Neural progenitor cell (in vitro differentiated cells): Measurements from ENCODE around the gene SEMA5B. TPM values are rescaled to one million over a fixed set of nuclear protein-coding genes. Genes with fewer than 3 reads are reported as not detected.

Experiments used
- DNase-seq: peaks from one replicate; pipeline ENCODE4 v3.0.0-alpha.2; 2016; ENCODE audit warnings: low spot score
- H2AFZ ChIP-seq: fragments of 200-600 bp; sonication (generic); replicated peaks from 2 replicates; pipeline ENCODE4 v1.6.1; 2016; ENCODE audit warnings: antibody characterized with exemption
- H3F3A ChIP-seq: fragments of 200-600 bp; sonication (generic); 2 replicates; pipeline ENCODE4 v1.6.1; 2016; ENCODE audit warnings: antibody characterized with exemption, low read depth
- H3K27ac ChIP-seq: fragments of 200-600 bp; sonication (generic); 2 replicates; pipeline ENCODE4 v1.5.1; 2016; ENCODE audit warnings: mild to moderate bottlenecking
- H3K27me3 ChIP-seq: fragments of 200-600 bp; sonication (generic); 2 replicates; pipeline ENCODE4 v1.6.1; 2016; ENCODE audit warnings: mild to moderate bottlenecking, moderate library complexity
- H3K36me3 ChIP-seq: fragments of 200-600 bp; sonication (generic); 2 replicates; pipeline ENCODE4 v1.5.1; 2016
- H3K4me1 ChIP-seq: fragments of 200-600 bp; sonication (generic); 2 replicates; pipeline ENCODE4 v1.6.1; 2016; ENCODE audit warnings: mixed run types
- H3K4me2 ChIP-seq: fragments of 200-600 bp; sonication (generic); 2 replicates; pipeline ENCODE4 v1.6.1; 2016
- H3K4me3 ChIP-seq: fragments of 200-600 bp; sonication (generic); 2 replicates; pipeline ENCODE4 v1.5.1; 2016
- H3K79me2 ChIP-seq: fragments of 200-600 bp; sonication (generic); 2 replicates; pipeline ENCODE4 v1.6.1; 2016; ENCODE audit warnings: low read depth
- H3K9ac ChIP-seq: fragments of 200-600 bp; sonication (generic); 2 replicates; pipeline ENCODE4 v1.6.1; 2016
- H3K9me3 ChIP-seq: fragments of 200-600 bp; sonication (generic); 2 replicates; pipeline ENCODE4 v1.5.1; 2016; ENCODE audit warnings: low read depth
- H4K20me1 ChIP-seq: fragments of 200-600 bp; sonication (generic); 2 replicates; pipeline ENCODE4 v1.6.1; 2016; ENCODE audit warnings: low read depth
- H3K27ac Mint-ChIP-seq: 3 replicates; pipeline ENCODE4 v1.8.0; 2021; ENCODE audit warnings: mixed read lengths
- H3K27me3 Mint-ChIP-seq: 2 replicates; pipeline ENCODE4 v1.8.0; 2022; ENCODE audit warnings: low read depth, mild to moderate bottlenecking, inconsistent platforms, moderate library complexity, mixed read lengths; ENCODE audit not compliant: insufficient read depth
- H3K36me3 Mint-ChIP-seq: 3 replicates; pipeline ENCODE4 v1.8.0; 2021; ENCODE audit warnings: mixed read lengths
- H3K4me1 Mint-ChIP-seq: 3 replicates; pipeline ENCODE4 v1.8.0; 2021; ENCODE audit warnings: mixed read lengths
- H3K4me3 Mint-ChIP-seq: 3 replicates; pipeline ENCODE4 v1.8.0; 2021; ENCODE audit warnings: mild to moderate bottlenecking, moderate library complexity, mixed read lengths
- H3K9me3 Mint-ChIP-seq: 3 replicates; pipeline ENCODE4 v1.8.0; 2020; ENCODE audit warnings: mixed read lengths
- EZH2 ChIP-seq: fragments of 200-600 bp; sonication (generic); IDR thresholded peaks from 2 replicates; pipeline ENCODE4 v1.6.1; 2017; ENCODE audit warnings: antibody characterized with exemption, mild to moderate bottlenecking, moderate library complexity
- EZH2phosphoT487 ChIP-seq: fragments of 200-600 bp; sonication (generic); IDR thresholded peaks from 2 replicates; pipeline ENCODE4 v1.6.1; 2017; ENCODE audit warnings: antibody characterized with exemption
- total RNA-seq: library from RNA; depleted of rRNA; stranded (reverse); fragments of >200 nt; gene quantifications from 2 replicates; pipeline ENCODE4 v1.2.3, GENCODE V29; 2015; ENCODE audit warnings: low replicate concordance
- TF ChIP-seq, protein P1 (sequence below): fragments of 200-600 bp; sonication (generic); IDR thresholded peaks from 2 replicates; pipeline ENCODE4 v1.5.1; 2017; ENCODE audit warnings: antibody characterized with exemption, mild to moderate bottlenecking

Gene SEMA5B
- total RNA-seq, 1 donor from 2014 or later, result 10.1 TPM

DNA sequence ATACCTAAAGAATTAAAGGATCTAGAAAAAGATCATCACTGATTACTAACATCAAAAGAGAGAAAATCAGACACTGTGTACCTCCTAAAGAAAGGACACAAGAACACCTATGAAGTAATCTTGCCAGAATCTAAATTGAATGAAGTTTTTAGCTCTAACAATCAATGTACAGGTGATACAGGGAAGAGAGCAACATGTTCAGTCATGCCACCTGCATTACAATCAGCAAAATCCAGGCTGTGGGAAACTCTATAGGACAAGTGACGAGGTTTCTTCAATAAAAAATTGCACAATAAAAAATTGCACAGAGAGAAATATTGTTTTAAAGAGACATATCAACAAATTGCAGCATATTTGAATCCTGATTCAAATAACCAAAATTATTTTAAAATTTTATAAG, 93.3 kb downstream of the SEMA5B start:
- Histone ChIP-seq H3F3A (no peaks in the 10 kb centered on the region), H3K27ac (no peak overlapping the region), H4K20me1 (no peaks in the 10 kb centered on the region), H3K4me2 (no peak overlapping the region), H3K36me3 (no peaks in the 10 kb centered on the region), H3K79me2 (no peaks in the 10 kb centered on the region), H3K9me3 (no peaks in the 10 kb centered on the region), H3K4me1 (no peaks in the 10 kb centered on the region), H2AFZ (no peak overlapping the region), H3K9ac (no peak overlapping the region), H3K4me3 (no peak overlapping the region), H3K27me3 (no peaks in the 10 kb centered on the region)
- Mint-ChIP-seq H3K4me3 (no peak overlapping the region), H3K36me3 (peaks cover 10% of the 10 kb centered on the region), H3K9me3 (no peaks in the 10 kb centered on the region), H3K4me1 (peaks cover 13% of the 10 kb centered on the region), H3K27me3 (no peaks in the 10 kb centered on the region), H3K27ac (no peak overlapping the region)
- TF ChIP-seq, protein P1, sequence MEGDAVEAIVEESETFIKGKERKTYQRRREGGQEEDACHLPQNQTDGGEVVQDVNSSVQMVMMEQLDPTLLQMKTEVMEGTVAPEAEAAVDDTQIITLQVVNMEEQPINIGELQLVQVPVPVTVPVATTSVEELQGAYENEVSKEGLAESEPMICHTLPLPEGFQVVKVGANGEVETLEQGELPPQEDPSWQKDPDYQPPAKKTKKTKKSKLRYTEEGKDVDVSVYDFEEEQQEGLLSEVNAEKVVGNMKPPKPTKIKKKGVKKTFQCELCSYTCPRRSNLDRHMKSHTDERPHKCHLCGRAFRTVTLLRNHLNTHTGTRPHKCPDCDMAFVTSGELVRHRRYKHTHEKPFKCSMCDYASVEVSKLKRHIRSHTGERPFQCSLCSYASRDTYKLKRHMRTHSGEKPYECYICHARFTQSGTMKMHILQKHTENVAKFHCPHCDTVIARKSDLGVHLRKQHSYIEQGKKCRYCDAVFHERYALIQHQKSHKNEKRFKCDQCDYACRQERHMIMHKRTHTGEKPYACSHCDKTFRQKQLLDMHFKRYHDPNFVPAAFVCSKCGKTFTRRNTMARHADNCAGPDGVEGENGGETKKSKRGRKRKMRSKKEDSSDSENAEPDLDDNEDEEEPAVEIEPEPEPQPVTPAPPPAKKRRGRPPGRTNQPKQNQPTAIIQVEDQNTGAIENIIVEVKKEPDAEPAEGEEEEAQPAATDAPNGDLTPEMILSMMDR, result no peak
- TF ChIP-seq EZH2, result no peak
- no peak for TF ChIP-seq EZH2phosphoT487
- no peak for DNase-seq

DNA sequence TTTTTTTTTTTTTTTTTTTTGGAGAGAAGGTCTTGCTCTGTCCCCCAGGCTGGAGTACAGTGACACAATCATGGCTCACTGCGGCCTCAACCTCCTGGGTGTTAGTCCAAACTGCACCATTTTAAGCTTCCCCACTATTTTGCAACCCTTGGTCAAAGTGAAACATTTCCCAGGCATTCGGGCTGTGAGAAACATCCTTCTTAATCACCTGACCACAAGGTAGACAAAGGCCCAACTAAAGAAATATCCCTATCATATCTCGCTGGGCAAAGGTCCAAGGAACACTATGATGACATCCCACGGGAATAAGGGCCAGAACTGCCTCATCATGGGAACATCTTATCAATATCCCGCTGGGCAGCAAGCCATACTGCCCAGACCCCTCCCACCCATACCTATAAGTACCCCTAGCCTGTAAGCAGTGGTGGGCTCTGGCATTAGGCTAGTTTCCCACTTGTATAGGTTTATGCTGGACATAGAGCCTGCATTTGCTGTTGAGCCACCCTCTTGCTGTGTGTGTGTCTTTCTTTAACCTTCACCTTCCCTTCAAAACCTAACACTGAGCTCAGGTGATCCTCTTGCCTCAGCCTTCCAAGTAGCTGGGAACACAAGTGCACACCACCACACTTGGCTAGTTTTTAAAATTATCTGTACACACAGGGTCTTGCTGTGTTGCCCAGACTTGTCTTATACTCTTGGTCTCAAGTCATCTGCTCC, 95.2 kb downstream of the SEMA5B start:
- no peak for DNase-seq
- no peaks in the 10 kb centered on the region for H4K20me1 ChIP-seq
- no peaks in the 10 kb centered on the region for H3K27me3 ChIP-seq
- no peak overlapping the region for H3K4me2 ChIP-seq
- H3K9me3 ChIP-seq, result no peaks in the 10 kb centered on the region
- TF ChIP-seq EZH2 (no peak), EZH2phosphoT487 (no peak)
- TF ChIP-seq, protein P1, result no peak
- no peak overlapping the region for H3K9ac ChIP-seq
- Mint-ChIP-seq H3K4me1 (peaks cover 13% of the 10 kb centered on the region), H3K27me3 (peaks cover 2% of the 10 kb centered on the region), H3K36me3 (peaks cover 3% of the 10 kb centered on the region), H3K27ac (no peak overlapping the region), H3K9me3 (no peaks in the 10 kb centered on the region), H3K4me3 (no peak overlapping the region)
- no peaks in the 10 kb centered on the region for H3K79me2 ChIP-seq
- no peaks in the 10 kb centered on the region for H3K36me3 ChIP-seq
- H3F3A ChIP-seq, result no peaks in the 10 kb centered on the region
- no peak overlapping the region for H2AFZ ChIP-seq
- no peaks in the 10 kb centered on the region for H3K4me1 ChIP-seq
- no peak overlapping the region for H3K27ac ChIP-seq
- no peak overlapping the region for H3K4me3 ChIP-seq

DNA sequence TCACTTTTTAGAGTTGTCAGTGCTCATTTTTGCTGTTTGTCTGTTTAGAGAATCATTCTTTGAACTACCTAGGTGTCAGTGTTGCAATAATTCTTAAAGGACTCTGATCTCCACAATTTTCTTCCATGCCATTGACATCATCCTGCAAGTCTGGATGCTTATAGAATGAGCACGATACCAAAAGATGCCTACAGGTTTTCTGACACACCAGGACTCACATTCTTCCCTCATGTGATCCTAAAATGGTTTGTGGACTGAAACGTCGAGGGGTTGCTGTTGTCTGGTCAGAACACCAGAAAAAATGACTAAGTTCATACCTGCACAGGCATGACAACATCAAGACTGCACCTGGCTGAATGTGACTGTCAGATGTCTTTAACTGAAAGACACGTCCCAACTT, 95.9 kb downstream of the SEMA5B start:
- Histone ChIP-seq H3K4me2 (no peak overlapping the region), H3K27me3 (no peaks in the 10 kb centered on the region), H3K27ac (no peak overlapping the region), H2AFZ (no peak overlapping the region), H3K4me3 (no peak overlapping the region), H4K20me1 (no peaks in the 10 kb centered on the region), H3F3A (no peaks in the 10 kb centered on the region), H3K9ac (no peak overlapping the region), H3K4me1 (no peaks in the 10 kb centered on the region), H3K79me2 (no peaks in the 10 kb centered on the region), H3K9me3 (no peaks in the 10 kb centered on the region), H3K36me3 (no peaks in the 10 kb centered on the region)
- Mint-ChIP-seq H3K36me3 (peaks cover 3% of the 10 kb centered on the region), H3K27me3 (peaks cover 2% of the 10 kb centered on the region), H3K27ac (no peak overlapping the region), H3K4me1 (peaks cover 13% of the 10 kb centered on the region), H3K9me3 (no peaks in the 10 kb centered on the region), H3K4me3 (no peak overlapping the region)
- no peak for DNase-seq
- TF ChIP-seq EZH2 (no peak), EZH2phosphoT487 (no peak)
- TF ChIP-seq, protein P1, result no peak
